AG09309 (cell line): ENCODE data around the gene NUP93.

Experiments used
- DNase-seq: peaks from one replicate; pipeline ENCODE4 v3.0.0-alpha.2; 2010; ENCODE audit warnings: low read depth
- H3K4me3 ChIP-seq: 2 replicates; pipeline ENCODE4 v1.5.1; 2011; ENCODE audit warnings: mild to moderate bottlenecking, low read depth, low read length, moderate library complexity; ENCODE audit not compliant: control insufficient read depth
- CTCF ChIP-seq: IDR thresholded peaks from 2 replicates; pipeline ENCODE4 v1.5.1; 2011; ENCODE audit warnings: mild to moderate bottlenecking, low read depth, low read length, inconsistent platforms; ENCODE audit not compliant: insufficient read depth, control insufficient read depth; ENCODE audit errors: missing control alignments

Gene NUP93

DNA sequence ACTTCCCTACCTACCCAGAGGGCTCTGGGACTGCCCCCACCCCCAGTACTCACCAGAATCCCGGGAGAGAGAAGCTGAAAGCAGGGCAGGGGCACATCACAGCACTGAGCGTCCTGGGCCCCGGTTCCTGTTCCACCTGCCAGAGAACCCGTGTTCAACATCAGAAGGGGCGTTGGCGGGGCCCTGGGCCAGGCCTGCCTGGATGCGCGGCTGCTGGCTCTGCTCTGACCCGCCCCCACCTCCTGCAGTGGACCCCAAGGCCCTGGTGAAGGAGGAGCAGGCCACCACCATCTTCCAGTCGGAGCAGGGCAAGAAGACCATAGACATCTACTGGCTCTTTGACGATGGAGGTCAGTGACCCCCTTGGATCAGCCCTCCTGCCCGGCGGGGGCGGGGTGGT, 162.8 kb downstream of the NUP93 start:
- no peak for TF ChIP-seq CTCF
- no peak for DNase-seq
- H3K4me3 ChIP-seq: no peak overlapping the region

- no peak for TF ChIP-seq CTCF
- DNase-seq: no peak
- H3K4me3 ChIP-seq: no peak overlapping the region
Observed at GRCh38 chr16:56894331-56894917, 164.5 kb downstream of the NUP93 start.

DNA sequence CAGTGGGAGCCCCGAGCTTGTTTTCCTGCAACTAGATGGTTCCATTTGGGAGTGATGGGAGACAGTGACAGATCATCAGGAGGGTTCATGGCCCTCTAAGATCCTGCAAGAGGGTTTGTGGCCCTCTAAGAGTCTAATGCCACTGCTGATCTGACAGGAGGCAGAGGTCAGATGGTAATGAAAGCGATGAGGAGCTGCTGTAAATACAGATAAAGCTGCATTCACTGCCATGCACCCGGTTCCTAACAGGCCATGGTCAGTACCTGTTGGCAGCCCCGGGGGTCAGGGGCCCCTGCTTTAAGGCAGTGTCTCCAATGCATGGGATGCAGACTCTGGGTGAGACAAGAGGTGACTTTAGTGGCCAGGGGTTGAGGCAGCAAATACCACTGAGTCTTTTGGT, 165.9 kb downstream of the NUP93 start:
- TF ChIP-seq CTCF: no peak
- DNase-seq: no peak

GRCh38 chr16:56896244-56896643, 166.3 kb downstream of the NUP93 start:
- no peak for TF ChIP-seq CTCF

More for the DNA sequence above, 165.9 kb downstream of the NUP93 start:
- no peak overlapping the region for H3K4me3 ChIP-seq

GRCh38 chr16:56897026-56897799, 167.3 kb downstream of the NUP93 start:
- no peak overlapping the region for H3K4me3 ChIP-seq
- no peak for TF ChIP-seq CTCF
- no peak for DNase-seq

More at GRCh38 chr16:56896244-56896643, 166.3 kb downstream of the NUP93 start:
- H3K4me3 ChIP-seq: no peak overlapping the region
- no peak for DNase-seq

- no peak overlapping the region for H3K4me3 ChIP-seq
- TF ChIP-seq CTCF: no peak
- no peak for DNase-seq
Observed at GRCh38 chr16:56898847-56899246, 168.9 kb downstream of the NUP93 start.
